ENCODE measurements around the gene EML4.
"Not testable (repeated sequence)": the region's sequence is repeated elsewhere in the genome, so short reads cannot be mapped to it uniquely, and the experiment has no call there.

The EML4 gene

DNA sequence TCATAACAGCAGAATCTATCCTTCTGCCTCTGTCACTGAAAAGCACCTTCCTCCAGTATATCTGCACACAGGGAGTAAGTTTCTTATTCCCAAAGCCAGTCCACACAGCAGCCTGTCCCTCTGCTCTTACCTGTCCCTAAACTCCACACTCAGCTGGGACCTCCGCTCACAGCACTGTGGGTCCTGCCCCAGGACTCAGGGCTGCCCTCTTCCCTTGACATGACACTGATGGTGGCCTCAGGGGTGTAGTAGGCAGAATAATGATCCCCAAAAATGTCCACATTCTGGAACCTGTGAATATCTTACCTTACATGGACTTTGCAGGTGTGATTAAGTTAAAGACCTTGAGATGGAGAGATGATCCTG, 39.7 kb upstream of the EML4 start:
- Histone ChIP-seq H3K9me3 (ENCODE audit: control insufficient read depth in 5 of 5, low read length in 5 of 5) (no peaks in the 10 kb centered on the region), H3K9ac (ENCODE audit: low read length in 5 of 5) (no peak overlapping the region), H3K4me3 (ENCODE audit: low read depth in 1 of 5, low read length in 5 of 5) (no peak overlapping the region), H3K27ac (ENCODE audit: low read depth, low read length) (no peak overlapping the region), H3K27me3 (ENCODE audit: control insufficient read depth in 5 of 5, insufficient read depth in 4 of 5, low read length in 5 of 5) (no peaks in the 10 kb centered on the region), H3K4me1 (ENCODE audit: control insufficient read depth in 5 of 5, insufficient read depth in 5 of 5, low read length in 5 of 5) (peaks cover 4 to 54% (median 43%) of the 10 kb centered on the region in 5 donors), H3K36me3 (ENCODE audit: control insufficient read depth in 5 of 5, insufficient read depth in 5 of 5, low read length in 5 of 5) (no peaks in the 10 kb centered on the region)

DNA sequence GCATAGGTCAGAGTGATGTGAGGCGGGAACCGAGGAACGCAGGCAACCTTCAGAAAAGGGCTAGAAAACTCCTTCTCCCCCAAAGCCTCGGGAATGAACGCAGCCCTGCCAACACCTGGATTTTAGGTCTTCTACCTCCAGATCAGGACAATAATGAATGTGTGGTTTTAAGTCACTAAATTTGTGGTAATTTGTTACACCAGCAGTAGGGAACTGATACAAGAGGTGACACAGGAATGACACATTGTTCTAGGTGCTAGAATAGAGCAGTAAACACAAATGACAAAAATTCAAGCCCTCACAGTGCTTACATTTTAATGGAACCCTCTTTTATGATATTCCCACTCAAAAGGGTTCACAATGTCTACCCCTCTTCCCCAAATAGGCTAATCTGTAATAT, 39.2 kb upstream of the EML4 start:
- Histone ChIP-seq H3K36me3 (ENCODE audit: control insufficient read depth in 5 of 5, insufficient read depth in 5 of 5, low read length in 5 of 5) (no peaks in the 10 kb centered on the region), H3K27me3 (ENCODE audit: control insufficient read depth in 5 of 5, insufficient read depth in 4 of 5, low read length in 5 of 5) (no peaks in the 10 kb centered on the region), H3K4me3 (ENCODE audit: low read depth in 1 of 5, low read length in 5 of 5) (no peak overlapping the region), H3K27ac (ENCODE audit: low read depth, low read length) (peak overlapping the region; percentile 7), H3K9ac (ENCODE audit: low read length in 5 of 5) (no peak overlapping the region), H3K9me3 (ENCODE audit: control insufficient read depth in 5 of 5, low read length in 5 of 5) (no peaks in the 10 kb centered on the region), H3K4me1 (ENCODE audit: control insufficient read depth in 5 of 5, insufficient read depth in 5 of 5, low read length in 5 of 5) (peaks cover 4 to 54% (median 43%) of the 10 kb centered on the region in 5 donors)

DNA sequence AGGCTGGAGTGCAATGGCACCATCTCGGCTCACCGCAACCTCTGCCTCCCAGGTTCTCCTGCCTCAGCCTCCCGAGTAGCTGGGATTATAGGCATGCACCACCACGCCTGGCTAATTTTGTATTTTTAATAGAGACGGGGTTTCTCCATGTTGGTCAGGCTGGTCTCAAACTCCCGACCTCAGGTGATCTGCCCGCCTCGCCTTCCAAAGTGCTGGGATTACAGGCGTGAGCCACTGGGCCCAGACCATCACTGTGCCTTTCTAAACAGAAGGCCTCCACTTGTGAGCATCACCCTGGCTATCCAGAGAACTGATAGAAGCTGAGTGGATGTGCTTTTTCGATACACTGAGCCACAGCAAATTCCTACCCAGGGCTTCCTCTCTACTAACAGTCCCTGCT, 38.3 kb upstream of the EML4 start:
- not testable (repeated sequence) for H3K4me3 ChIP-seq (ENCODE audit: low read depth in 1 of 5, low read length in 5 of 5); H3K36me3 ChIP-seq (ENCODE audit: control insufficient read depth in 5 of 5, insufficient read depth in 5 of 5, low read length in 5 of 5); H3K9me3 ChIP-seq (ENCODE audit: control insufficient read depth in 5 of 5, low read length in 5 of 5); H3K27me3 ChIP-seq (ENCODE audit: control insufficient read depth in 5 of 5, insufficient read depth in 4 of 5, low read length in 5 of 5)
- H3K27ac ChIP-seq (ENCODE audit: low read depth, low read length), result peak overlapping the region; percentile 96
- H3K9ac ChIP-seq (ENCODE audit: low read length in 5 of 5), result peak overlapping the region in 2 of 5 donors; percentile 49 to 75
- peaks cover 0 to 54% (median 38%) of the 10 kb centered on the region in 5 donors for H3K4me1 ChIP-seq (ENCODE audit: control insufficient read depth in 5 of 5, insufficient read depth in 5 of 5, low read length in 5 of 5)

DNA sequence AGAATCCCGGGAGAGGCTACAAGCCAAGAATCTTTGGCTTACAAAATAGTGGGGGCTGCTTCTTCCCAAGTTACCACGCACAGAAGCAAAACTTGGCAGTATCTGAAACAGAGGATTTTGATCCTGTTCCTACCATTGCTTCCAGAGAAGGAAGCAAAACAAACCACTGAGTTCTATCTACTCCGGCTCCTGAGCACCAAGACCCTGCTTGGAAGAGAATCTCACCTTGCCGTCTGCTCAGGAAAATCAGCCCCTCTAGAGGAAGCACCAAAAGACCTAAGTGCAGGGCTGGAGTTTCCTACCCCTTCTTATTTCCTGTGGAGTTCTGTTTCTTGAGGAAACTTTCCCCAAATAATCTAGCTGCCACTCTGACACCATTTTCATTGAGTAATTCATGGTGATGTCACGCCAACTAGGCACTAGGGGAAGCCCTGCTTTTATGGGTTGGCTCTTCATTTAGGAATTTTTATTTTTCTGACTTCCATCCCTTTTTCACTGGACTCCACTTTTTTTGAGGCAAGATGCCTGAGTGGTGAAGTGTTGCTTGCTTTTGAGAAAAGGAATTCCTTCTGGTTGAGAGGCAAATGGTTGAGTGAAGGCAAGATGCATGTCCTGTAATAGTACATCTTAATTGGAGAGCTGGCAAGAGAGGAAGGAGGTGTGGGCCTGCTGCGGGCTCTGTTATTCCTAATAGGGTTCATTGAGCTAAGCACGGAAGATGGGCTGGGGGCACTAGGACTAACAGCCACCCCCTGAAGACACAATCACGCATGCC, 36.8 kb upstream of the EML4 start:
- Histone ChIP-seq H3K4me1 (ENCODE audit: control insufficient read depth in 5 of 5, insufficient read depth in 5 of 5, low read length in 5 of 5) (peaks cover 4 to 65% (median 43%) of the 10 kb centered on the region in 5 donors), H3K27me3 (ENCODE audit: control insufficient read depth in 5 of 5, insufficient read depth in 4 of 5, low read length in 5 of 5) (no peaks in the 10 kb centered on the region), H3K36me3 (ENCODE audit: control insufficient read depth in 5 of 5, insufficient read depth in 5 of 5, low read length in 5 of 5) (no peaks in the 10 kb centered on the region), H3K9me3 (ENCODE audit: control insufficient read depth in 5 of 5, low read length in 5 of 5) (no peaks in the 10 kb centered on the region), H3K4me3 (ENCODE audit: low read depth in 1 of 5, low read length in 5 of 5) (peak overlapping the region in 4 of 5 donors; percentile 30 to 64 (median 38)), H3K27ac (ENCODE audit: low read depth, low read length) (peak overlapping the region; percentile 96), H3K9ac (ENCODE audit: low read length in 5 of 5) (peak overlapping the region; percentile 4 to 75 (median 56))

DNA sequence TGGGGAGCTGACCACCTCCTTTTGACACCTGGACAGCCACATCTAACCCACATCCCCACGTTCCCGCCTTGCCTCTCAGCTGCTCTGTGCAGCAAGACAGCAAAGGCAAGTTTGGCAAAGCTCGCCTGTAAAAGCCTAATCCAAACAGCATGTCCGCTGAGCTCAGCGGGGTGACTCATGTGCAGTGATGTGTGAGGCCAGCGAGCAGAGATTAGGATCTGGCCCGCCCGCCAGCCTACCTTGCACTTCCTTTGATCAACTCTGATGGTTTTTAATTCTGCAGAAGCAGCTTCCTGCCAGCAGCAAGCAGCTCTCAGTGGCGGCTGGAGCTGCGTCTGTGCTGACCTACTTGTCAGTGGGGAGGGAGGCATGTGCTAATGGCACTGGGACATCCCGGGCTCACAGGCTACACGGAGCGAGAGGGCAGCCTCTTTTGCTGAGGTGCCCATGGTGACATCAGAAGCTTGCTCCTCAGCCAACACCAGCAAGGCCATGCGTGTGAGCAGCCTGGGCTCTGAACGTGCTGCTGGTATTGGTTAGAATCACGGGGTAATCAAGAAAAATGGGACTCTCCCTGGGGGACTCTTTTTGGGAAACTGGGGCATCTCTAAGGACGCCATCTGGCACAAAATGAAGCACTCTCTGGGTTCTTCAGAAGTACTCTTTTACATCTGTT, 36.0 kb upstream of the EML4 start:
- Histone ChIP-seq H3K27ac (ENCODE audit: low read depth, low read length) (peak overlapping the region; percentile 96), H3K36me3 (ENCODE audit: control insufficient read depth in 5 of 5, insufficient read depth in 5 of 5, low read length in 5 of 5) (no peaks in the 10 kb centered on the region), H3K4me3 (ENCODE audit: low read depth in 1 of 5, low read length in 5 of 5) (peak overlapping the region in 4 of 5 donors; percentile 30 to 64 (median 38)), H3K9ac (ENCODE audit: low read length in 5 of 5) (peak overlapping the region in 4 of 5 donors; percentile 11 to 75 (median 50)), H3K9me3 (ENCODE audit: control insufficient read depth in 5 of 5, low read length in 5 of 5) (no peaks in the 10 kb centered on the region), H3K27me3 (ENCODE audit: control insufficient read depth in 5 of 5, insufficient read depth in 4 of 5, low read length in 5 of 5) (no peaks in the 10 kb centered on the region), H3K4me1 (ENCODE audit: control insufficient read depth in 5 of 5, insufficient read depth in 5 of 5, low read length in 5 of 5) (peaks cover 5 to 69% (median 43%) of the 10 kb centered on the region in 5 donors)

- peak overlapping the region in 2 of 5 donors; percentile 45 to 64 for H3K4me3 ChIP-seq (ENCODE audit: low read depth in 1 of 5, low read length in 5 of 5)
Observed at GRCh38 chr2:42133771-42134195, 35.4 kb upstream of the EML4 start.

DNA sequence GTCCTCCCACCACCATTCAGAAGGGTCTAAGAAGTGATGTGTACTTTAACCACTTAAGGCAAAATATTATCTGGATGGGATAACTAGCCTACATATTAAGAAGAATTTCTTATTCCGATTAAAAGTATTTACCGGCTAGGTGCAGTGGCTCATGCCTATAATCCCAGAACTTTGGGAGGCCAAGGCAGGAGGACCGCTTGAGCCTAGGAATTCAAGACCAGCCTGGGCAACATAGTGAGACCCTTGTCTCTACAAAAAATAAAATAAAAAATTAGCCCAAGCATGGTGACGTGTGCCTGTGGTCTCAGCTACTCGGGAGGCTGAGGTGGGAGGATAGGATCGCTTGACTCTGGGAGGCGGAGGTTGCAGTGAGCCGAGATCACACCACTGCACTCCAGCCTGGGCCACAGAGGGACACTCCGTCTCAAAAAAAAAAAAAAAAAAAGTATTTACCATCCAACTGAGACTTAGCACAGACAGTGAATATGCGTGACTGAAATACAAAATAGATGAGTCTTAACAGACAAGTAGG, 34.7 kb upstream of the EML4 start:
- H3K9ac ChIP-seq (ENCODE audit: low read length in 5 of 5); H3K27ac ChIP-seq (ENCODE audit: low read depth, low read length); H3K9me3 ChIP-seq (ENCODE audit: control insufficient read depth in 5 of 5, low read length in 5 of 5); H3K36me3 ChIP-seq (ENCODE audit: control insufficient read depth in 5 of 5, insufficient read depth in 5 of 5, low read length in 5 of 5); H3K4me3 ChIP-seq (ENCODE audit: low read depth in 1 of 5, low read length in 5 of 5); H3K27me3 ChIP-seq (ENCODE audit: control insufficient read depth in 5 of 5, insufficient read depth in 4 of 5, low read length in 5 of 5): not testable (repeated sequence)
- H3K4me1 ChIP-seq (ENCODE audit: control insufficient read depth in 5 of 5, insufficient read depth in 5 of 5, low read length in 5 of 5), result peaks cover 5 to 69% (median 46%) of the 10 kb centered on the region in 5 donors

More at GRCh38 chr2:42133771-42134195, 35.4 kb upstream of the EML4 start:
- Histone ChIP-seq H3K4me1 (ENCODE audit: control insufficient read depth in 5 of 5, insufficient read depth in 5 of 5, low read length in 5 of 5) (peaks cover 5 to 69% (median 45%) of the 10 kb centered on the region in 5 donors), H3K27ac (ENCODE audit: low read depth, low read length) (peak overlapping the region; percentile 96), H3K9me3 (ENCODE audit: control insufficient read depth in 5 of 5, low read length in 5 of 5) (no peaks in the 10 kb centered on the region), H3K9ac (ENCODE audit: low read length in 5 of 5) (peak overlapping the region in 3 of 5 donors; percentile 11 to 75 (median 59)), H3K27me3 (ENCODE audit: control insufficient read depth in 5 of 5, insufficient read depth in 4 of 5, low read length in 5 of 5) (no peaks in the 10 kb centered on the region), H3K36me3 (ENCODE audit: control insufficient read depth in 5 of 5, insufficient read depth in 5 of 5, low read length in 5 of 5) (no peaks in the 10 kb centered on the region)

GRCh38 chr2:42135381-42136312, 33.5 kb upstream of the EML4 start:
- peaks cover 5 to 71% (median 49%) of the 10 kb centered on the region in 5 donors for H3K4me1 ChIP-seq (ENCODE audit: control insufficient read depth in 5 of 5, insufficient read depth in 5 of 5, low read length in 5 of 5)
- H3K9me3 ChIP-seq (ENCODE audit: control insufficient read depth in 5 of 5, low read length in 5 of 5), result no peaks in the 10 kb centered on the region
- no peak overlapping the region for H3K27ac ChIP-seq (ENCODE audit: low read depth, low read length)
- no peaks in the 10 kb centered on the region for H3K27me3 ChIP-seq (ENCODE audit: control insufficient read depth in 5 of 5, insufficient read depth in 4 of 5, low read length in 5 of 5)
- H3K36me3 ChIP-seq (ENCODE audit: control insufficient read depth in 5 of 5, insufficient read depth in 5 of 5, low read length in 5 of 5), result no peaks in the 10 kb centered on the region
- no peak overlapping the region for H3K4me3 ChIP-seq (ENCODE audit: low read depth in 1 of 5, low read length in 5 of 5)
- no peak overlapping the region for H3K9ac ChIP-seq (ENCODE audit: low read length in 5 of 5)

GRCh38 chr2:42136782-42137124, 32.4 kb upstream of the EML4 start:
- Histone ChIP-seq H3K4me3 (ENCODE audit: low read depth in 1 of 5, low read length in 5 of 5) (no peak overlapping the region), H3K4me1 (ENCODE audit: control insufficient read depth in 5 of 5, insufficient read depth in 5 of 5, low read length in 5 of 5) (peaks cover 10 to 78% (median 55%) of the 10 kb centered on the region in 5 donors), H3K36me3 (ENCODE audit: control insufficient read depth in 5 of 5, insufficient read depth in 5 of 5, low read length in 5 of 5) (no peaks in the 10 kb centered on the region), H3K27ac (ENCODE audit: low read depth, low read length) (peak overlapping the region; percentile 31), H3K27me3 (ENCODE audit: control insufficient read depth in 5 of 5, insufficient read depth in 4 of 5, low read length in 5 of 5) (no peaks in the 10 kb centered on the region), H3K9ac (ENCODE audit: low read length in 5 of 5) (no peak overlapping the region), H3K9me3 (ENCODE audit: control insufficient read depth in 5 of 5, low read length in 5 of 5) (no peaks in the 10 kb centered on the region)

Measured in subcutaneous abdominal adipose tissue (tissue), 5 donors.